Prostate gland (tissue), 2 donors: ENCODE measurements around the gene FBXW8.

ENCODE experiments used
- CTCF ChIP-seq, 4 experiments: fragments of 200-600 bp in 2 of 4; fragments of 450-650 bp in 2 of 4; sonication (generic) in 2 of 4; IDR thresholded peaks; 1 replicate in 3 of 4; 2 replicates in 1 of 4; pipeline ENCODE4 v1.5.1; 2016 to 2019; ENCODE audit warnings: antibody characterized with exemption in 4 of 4, mild to moderate bottlenecking in 2 of 4, moderate library complexity in 2 of 4
- POLR2A ChIP-seq: fragments of 450-650 bp; IDR thresholded peaks from one replicate; pipeline ENCODE4 v1.6.1; 2016; ENCODE audit warnings: antibody characterized with exemption, mild to moderate bottlenecking
- POLR2AphosphoS5 ChIP-seq: sonication (generic); formaldehyde crosslinking; IDR thresholded peaks from one replicate; pipeline ENCODE4 v1.6.1; 2017; ENCODE audit warnings: antibody characterized with exemption

GRCh38 chr12:116934908-116935705 lies 24.4 kb downstream of the FBXW8 start:
- no peak for TF ChIP-seq CTCF (IDR thresholded peaks at IDR 0.05)
- no peak for TF ChIP-seq POLR2AphosphoS5
- no peak for TF ChIP-seq POLR2A
